GM18873 (cell line): ENCODE measurements around the gene CYFIP1.

Source experiments
- ATAC-seq: cut with Tn5 transposase; IDR thresholded peaks from one replicate; pipeline ENCODE4 v1.9.1; 2021; ENCODE audit warnings: mild to moderate bottlenecking, moderate library complexity, moderate number of reproducible peaks; ENCODE audit not compliant: unreplicated experiment, low FRiP score

Gene CYFIP1

GRCh38 chr15:22925875-22926274, 54.3 kb downstream of the CYFIP1 start:
- ATAC-seq, result no peak

- ATAC-seq, result no peak
Measured at GRCh38 chr15:22922003-22922402, 58.2 kb downstream of the CYFIP1 start.

DNA sequence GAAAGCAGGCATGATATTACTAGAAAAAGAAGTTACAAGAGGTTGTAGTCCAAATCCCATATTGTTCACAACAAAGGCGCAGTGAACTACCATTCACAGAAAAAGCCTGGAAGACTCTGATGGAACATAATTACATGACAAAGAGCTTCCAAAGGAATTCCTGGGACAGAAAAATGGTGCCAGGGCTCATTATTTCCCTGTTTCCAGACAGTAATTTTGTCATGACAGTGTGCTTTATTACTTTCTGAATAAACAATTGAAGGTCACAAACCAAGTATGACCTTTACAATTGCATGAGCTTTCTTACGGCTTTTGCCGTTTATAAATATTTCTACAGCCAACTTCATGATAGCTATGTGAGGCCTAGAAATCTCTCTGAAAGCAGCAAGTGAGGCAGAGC, 61.0 kb downstream of the CYFIP1 start:
- no peak for ATAC-seq

DNA sequence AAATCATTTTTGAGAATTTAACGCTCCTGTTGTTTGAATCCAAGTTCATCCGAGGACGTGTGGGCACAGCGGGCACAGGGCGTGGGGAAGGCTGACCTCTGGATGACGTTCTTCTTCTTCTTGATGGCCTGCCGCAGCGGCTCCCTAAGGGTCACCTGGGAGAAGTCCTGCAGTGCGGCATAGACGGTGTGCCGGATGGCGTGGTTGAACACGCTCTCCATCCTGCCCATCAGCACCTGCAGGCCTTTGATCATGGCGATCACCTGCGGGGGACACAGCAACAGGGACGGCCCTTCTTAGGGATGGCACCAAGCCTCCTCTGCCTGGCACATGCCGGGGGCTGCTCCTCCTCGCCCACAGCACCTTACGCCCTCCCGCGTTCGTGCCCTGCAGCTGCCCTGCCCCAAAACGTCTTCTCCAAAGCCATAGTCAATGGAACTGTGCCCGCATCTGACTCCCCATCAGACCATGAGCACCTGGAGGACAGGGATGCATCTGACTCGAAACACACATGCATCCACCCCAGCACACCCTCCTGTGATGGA, 61.5 kb downstream of the CYFIP1 start:
- ATAC-seq, result no peak

DNA sequence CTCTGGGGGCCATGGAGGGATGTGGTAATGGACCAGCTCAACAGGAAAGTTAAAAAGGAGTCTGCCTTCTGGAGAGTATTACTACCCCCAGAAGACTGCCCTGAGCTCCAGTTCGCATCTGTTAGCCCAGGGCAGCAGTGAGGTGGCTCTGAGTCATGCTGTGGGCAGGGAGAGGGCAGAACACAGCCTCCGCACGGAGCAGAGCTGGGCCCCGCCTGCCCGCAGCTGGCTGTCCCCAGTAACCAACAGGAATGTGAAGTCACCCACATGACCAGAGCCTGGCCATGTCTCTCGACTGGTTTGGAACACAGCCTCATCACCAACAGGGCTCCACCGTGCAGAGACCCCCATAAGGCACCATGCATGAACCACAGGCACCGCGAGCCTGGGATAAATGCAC, 62.1 kb downstream of the CYFIP1 start:
- no peak for ATAC-seq

DNA sequence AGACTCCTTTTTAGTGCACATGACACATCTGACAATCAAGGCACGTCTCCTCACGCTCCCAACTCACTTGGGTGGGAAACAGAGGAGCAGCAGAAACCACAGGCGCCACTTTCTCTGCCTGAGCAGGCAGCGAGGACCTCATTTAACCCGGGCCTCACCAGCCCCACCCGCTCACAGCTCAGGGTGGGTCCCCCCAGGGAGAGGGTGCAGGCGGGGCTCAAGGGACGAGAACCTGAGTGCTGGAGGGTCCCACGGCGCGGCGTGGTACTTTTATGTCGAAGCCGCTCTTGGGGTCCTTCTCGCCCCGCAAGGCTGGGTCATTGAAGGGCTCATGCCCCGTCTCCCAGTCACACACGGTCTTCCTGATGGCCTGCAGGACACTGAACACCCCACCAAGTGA, 62.6 kb downstream of the CYFIP1 start:
- no peak for ATAC-seq

- no peak for ATAC-seq
Measured at GRCh38 chr15:22916606-22917350, 63.4 kb downstream of the CYFIP1 start.

DNA sequence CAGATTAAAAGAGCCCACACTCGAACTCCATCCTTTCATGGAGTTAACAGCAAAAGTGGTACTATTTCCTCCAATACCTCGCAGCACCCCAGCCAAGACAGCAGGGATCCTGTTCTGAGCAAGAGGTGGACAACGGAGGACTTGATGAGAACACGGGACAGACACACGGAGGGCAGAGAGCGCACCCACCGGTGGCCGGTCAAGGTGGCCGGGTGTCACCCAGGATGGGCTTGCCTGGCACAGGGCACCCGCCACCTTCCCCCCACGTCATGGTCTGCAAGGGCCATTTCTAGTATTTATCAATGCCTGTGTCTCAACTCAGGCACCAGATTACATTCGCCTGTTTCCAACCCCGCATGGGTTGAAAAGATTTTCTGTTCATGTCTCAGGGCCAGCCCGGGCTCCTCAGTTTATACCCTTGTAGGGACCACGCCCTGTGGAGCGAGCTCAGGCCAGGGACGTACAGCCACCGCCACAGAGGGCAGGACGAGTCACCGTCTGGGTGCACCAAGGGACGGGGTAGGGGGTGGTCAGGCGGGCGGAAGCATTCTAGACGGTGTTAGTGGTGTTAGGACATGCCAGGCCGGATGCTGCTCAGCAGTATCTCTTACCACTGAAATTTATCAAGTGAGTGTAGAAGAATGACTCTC, 64.2 kb downstream of the CYFIP1 start:
- ATAC-seq, result no peak

DNA sequence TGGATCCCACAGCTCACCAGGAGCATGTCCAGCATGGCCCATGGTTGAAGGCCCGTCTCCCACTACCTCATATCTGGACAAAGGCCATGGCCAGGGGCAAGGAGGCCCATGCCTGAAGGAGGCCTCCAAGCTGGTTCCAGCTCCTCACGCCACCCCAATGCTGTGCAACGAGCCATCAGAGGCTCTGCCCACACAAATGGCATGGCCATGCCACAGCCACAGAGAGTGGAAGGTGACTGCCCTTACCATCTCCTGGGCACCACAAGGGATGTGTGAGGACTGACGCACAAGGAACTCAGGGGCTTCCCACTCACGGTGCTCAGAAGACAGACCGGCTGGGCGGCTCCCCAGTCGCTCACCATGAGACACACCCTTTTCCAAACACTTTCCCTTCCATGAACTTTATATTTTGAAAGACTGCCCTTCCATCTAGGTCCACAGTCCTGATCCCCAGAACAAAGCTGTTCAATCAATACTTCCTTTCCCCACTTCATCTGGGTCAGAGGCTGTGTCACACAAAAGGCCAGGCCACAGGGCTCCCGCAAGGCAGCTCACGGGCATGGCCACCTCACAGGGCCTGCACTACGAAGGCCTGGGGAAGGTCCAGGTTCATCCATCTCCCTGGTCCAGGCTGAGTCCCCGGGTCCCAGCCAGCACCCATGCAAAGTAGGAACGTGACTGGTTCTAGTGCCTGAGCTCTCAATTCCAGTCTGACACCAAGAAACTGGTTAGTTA, 66.4 kb downstream of the CYFIP1 start:
- no peak for ATAC-seq

- ATAC-seq, result no peak
Measured at GRCh38 chr15:22912256-22912655, 67.9 kb downstream of the CYFIP1 start.

DNA sequence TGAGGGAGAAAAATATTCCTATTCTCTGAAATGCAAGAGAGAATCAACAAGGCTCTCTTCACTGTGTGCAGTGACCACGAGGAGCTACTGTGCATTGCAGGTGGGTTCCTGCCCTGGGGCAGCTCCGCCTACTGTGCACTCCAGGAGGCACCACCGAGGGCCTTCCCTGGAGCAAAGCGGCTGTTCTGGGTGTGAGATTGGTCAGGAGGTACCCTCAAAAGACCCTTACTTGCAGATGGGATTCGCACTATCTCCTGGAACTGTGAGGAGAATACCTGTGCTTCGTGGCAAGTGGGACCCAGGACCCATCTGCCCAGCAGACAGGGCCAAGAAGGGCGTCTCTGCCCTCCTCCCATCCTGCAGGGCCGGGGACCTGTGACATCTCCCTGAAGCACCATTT, 68.9 kb downstream of the CYFIP1 start:
- ATAC-seq, result no peak

DNA sequence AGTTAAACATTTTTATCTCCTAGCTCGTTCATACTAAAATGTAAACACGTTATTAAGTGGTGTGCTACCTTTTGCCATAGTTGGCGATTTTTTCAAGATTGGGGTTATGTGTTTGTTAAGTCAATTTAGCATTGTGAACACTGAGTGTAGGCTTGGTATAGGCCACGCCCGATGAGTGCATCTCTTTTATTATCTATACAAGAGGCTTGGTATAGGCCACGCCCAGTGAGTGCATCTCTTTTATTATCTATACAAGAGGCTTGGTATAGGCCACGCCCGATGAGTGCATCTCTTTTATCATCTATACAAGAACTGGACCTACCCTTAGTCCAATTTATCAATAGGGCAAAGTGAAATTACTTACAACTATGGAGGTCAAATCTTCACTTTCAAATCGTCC, 71.3 kb downstream of the CYFIP1 start:
- no peak for ATAC-seq

GRCh38 chr15:22907161-22907950, 72.8 kb downstream of the CYFIP1 start:
- no peak for ATAC-seq

- ATAC-seq, result no peak
Measured at GRCh38 chr15:22904736-22905135, 75.4 kb downstream of the CYFIP1 start.

DNA sequence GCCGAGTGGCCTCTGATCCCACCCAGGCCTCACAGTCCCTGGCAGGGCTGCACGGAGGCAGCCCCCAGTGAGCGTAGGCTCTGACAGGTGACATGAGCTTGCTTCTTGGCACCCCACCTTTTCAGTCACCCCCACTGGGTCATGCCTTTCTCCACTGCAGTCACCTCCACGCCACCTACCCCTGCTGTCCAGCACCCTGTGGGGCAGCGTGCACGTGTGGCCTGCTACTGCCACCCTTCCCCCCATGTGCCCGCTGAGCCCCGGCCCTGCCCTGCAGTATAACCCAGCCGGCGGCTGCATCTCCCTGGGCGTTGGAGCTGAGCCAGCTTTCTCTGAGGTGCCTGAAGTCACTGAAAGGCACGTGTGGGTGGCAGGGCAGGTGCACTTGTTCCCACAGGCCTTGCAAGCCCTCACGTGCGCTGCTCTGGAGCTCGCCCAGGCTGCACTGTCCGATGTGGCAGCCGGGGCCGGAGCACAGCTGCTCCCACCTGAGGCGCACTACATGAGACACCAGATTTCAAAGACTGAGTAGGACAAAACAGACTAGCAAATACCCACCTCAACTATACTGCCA, 76.1 kb downstream of the CYFIP1 start:
- no peak for ATAC-seq

DNA sequence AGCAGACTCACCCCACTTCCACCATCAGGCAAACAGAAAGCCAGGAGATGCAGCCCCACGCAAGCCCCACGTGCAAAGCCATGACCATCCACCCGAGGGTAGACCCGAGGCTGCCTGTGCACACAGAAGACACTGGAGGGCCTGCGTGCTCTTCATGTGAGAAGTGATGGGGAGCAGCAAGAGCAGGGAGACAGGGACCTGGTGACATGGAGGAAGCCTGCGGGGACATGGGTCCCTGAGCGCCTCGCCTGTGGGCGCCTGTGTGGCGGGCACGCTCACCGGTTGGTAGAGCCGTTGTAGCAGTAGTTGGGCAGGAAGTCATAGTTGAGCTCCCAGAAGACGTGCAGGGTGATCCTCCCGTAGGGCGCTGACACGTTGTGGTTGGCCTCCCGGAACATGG, 76.7 kb downstream of the CYFIP1 start:
- no peak for ATAC-seq

DNA sequence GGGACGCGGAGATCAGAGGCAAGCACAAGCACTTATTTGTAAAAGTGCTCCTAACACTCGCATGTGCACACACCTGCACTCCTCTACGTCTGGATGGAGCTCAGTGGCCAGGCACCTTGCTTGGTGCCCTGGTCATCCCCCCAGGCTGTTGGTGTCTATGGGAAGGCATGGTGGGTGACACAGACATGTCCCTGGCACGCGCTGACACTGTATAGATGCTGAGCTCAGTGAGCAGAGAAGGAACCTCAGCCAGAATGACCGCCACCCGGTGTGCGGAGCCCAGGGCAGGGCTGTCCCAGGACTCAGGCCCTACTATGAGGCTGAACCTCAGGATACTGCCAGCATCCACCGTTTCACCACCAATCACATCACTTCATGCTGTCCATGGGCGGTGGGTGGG, 77.2 kb downstream of the CYFIP1 start:
- no peak for ATAC-seq

DNA sequence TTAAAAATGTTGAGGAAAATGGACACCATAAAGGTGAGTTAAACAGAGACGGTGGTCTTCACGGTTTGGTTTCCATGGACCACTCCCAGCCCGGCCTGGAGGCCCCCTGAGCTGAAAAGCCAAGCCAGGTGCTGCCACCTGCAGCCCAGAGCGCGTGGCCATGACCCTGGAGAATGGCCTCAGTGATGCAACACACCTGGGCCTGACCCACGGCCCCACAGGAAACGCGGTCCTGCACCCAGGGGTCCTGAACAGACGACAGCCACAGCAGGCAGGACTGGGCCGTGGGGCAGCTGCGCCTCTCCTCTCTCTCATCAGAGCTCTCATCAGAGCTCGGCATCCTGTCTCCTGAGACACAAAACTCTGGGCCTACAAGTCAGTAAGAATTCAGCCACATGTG, 77.6 kb downstream of the CYFIP1 start:
- no peak for ATAC-seq

GRCh38 chr15:22902046-22902445, 78.1 kb downstream of the CYFIP1 start:
- ATAC-seq, result no peak

GRCh38 chr15:22895465-22896190, 84.5 kb downstream of the CYFIP1 start:
- ATAC-seq, result peak; percentile 81
